Measurements from ENCODE around the gene GRAMD1B.

DNA sequence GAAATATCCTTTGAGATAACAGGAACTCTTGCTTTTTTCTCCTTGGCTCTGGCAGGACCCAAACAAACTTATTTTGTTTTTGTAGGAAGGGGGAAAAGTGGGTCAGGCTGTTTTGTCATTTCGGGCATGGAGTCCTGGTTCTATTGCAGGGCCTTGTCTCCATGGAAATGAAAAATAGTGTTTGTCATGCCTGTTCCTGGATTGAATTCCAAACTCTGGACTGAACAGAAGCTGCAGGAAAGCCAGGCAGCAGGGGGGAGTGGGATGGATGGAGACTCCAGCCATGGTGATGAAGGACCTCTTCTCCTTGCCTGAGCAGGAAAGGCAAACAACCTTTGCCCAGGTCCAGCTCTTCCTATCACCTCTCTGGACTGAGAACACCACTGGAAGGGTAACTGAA is 137.4 kb downstream of the GRAMD1B start:
- no peak for TF ChIP-seq EZH2 (IDR thresholded peaks at IDR 0.05; ENCODE audit: borderline replicate concordance)
- TF ChIP-seq, protein P1, sequence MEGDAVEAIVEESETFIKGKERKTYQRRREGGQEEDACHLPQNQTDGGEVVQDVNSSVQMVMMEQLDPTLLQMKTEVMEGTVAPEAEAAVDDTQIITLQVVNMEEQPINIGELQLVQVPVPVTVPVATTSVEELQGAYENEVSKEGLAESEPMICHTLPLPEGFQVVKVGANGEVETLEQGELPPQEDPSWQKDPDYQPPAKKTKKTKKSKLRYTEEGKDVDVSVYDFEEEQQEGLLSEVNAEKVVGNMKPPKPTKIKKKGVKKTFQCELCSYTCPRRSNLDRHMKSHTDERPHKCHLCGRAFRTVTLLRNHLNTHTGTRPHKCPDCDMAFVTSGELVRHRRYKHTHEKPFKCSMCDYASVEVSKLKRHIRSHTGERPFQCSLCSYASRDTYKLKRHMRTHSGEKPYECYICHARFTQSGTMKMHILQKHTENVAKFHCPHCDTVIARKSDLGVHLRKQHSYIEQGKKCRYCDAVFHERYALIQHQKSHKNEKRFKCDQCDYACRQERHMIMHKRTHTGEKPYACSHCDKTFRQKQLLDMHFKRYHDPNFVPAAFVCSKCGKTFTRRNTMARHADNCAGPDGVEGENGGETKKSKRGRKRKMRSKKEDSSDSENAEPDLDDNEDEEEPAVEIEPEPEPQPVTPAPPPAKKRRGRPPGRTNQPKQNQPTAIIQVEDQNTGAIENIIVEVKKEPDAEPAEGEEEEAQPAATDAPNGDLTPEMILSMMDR (IDR thresholded peaks at IDR 0.05; ENCODE audit: poor library complexity), result no peak
- no peak for TF ChIP-seq EZH2phosphoT487 (IDR thresholded peaks at IDR 0.05; ENCODE audit: low read depth, severe bottlenecking, unreplicated experiment)
